HepG2 (cell line): ENCODE results near the gene TRMT2A. TPM values are rescaled to one million over a fixed set of nuclear protein-coding genes. Genes with fewer than 3 reads are reported as not detected.

Experiments
- HES4 ChIP-seq: sonication (generic); formaldehyde crosslinking; IDR thresholded peaks from 2 replicates; pipeline ENCODE4 v1.9.0; 2021; ENCODE audit warnings: mild to moderate bottlenecking, missing genetic modification reagents, borderline replicate concordance
- KDM5B ChIP-seq: sonication (generic); formaldehyde crosslinking; IDR thresholded peaks from 2 replicates; pipeline ENCODE4 v1.4.0; 2020; ENCODE audit warnings: missing genetic modification reagents, mild to moderate bottlenecking, borderline replicate concordance
- MXD1 ChIP-seq: sonication (generic); formaldehyde crosslinking; IDR thresholded peaks from 2 replicates; pipeline ENCODE4 v1.4.0; 2020; ENCODE audit warnings: mild to moderate bottlenecking, missing genetic modification reagents
- RXRA ChIP-seq: sonication (generic); formaldehyde crosslinking; IDR thresholded peaks from 2 replicates; pipeline ENCODE4 v1.5.1; 2020; ENCODE audit warnings: missing genetic modification reagents
- SAP130 ChIP-seq: IDR thresholded peaks from 2 replicates; pipeline ENCODE4 v1.6.1; 2016; ENCODE audit warnings: low read depth
- ZFP37 ChIP-seq: sonication (generic); formaldehyde crosslinking; IDR thresholded peaks from 2 replicates; pipeline ENCODE4 v1.4.0; 2020; ENCODE audit warnings: missing genetic modification reagents, borderline replicate concordance
- ZFY ChIP-seq: sonication (generic); formaldehyde crosslinking; IDR thresholded peaks from 2 replicates; pipeline ENCODE4 v1.4.0; 2020; ENCODE audit warnings: missing genetic modification reagents
- ZHX2 ChIP-seq, 2 experiments: sonication (generic) in 1 of 2; formaldehyde crosslinking in 1 of 2; IDR thresholded peaks; 2 replicates each; pipeline versions ENCODE4 v1.6.1 to v1.9.0; 2014 to 2022; ENCODE audit warnings: antibody characterized with exemption in 1 of 2, borderline replicate concordance in 1 of 2, inconsistent platforms in 1 of 2, low read depth in 1 of 2, missing genetic modification reagents in 1 of 2
- ZNF552 ChIP-seq: sonication (generic); formaldehyde crosslinking; IDR thresholded peaks from 2 replicates; pipeline ENCODE4 v1.9.0; 2022; ENCODE audit warnings: missing genetic modification reagents, mild to moderate bottlenecking, borderline replicate concordance
- ZNF609 ChIP-seq: sonication (generic); formaldehyde crosslinking; IDR thresholded peaks from 2 replicates; pipeline ENCODE4 v1.4.0; 2020; ENCODE audit warnings: mild to moderate bottlenecking, missing genetic modification reagents, borderline replicate concordance
- ZNF687 ChIP-seq: sonication (generic); formaldehyde crosslinking; IDR thresholded peaks from 2 replicates; pipeline ENCODE4 v1.5.1; 2020; ENCODE audit warnings: mild to moderate bottlenecking, missing genetic modification reagents, moderate library complexity
- polyA plus RNA-seq, 8 experiments: library from polyadenylated mRNA; depleted of rRNA in 3 of 8; stranded (reverse) in 7 of 8; unstranded in 1 of 8; fragments of >200 nt; fragmentation: Illumina TruSeq in 4 of 8; extraction: Trizol in 4 of 8; gene quantifications; 2 replicates each; pipeline versions ENCODE4 v1.2.1 to v1.2.3, GENCODE V29; 2011 to 2016; ENCODE audit warnings: low read depth in 4 of 8, missing spikeins in 1 of 8, mixed read lengths in 1 of 8; ENCODE audit not compliant: insufficient read depth in 1 of 8
- total RNA-seq, 5 experiments: library from RNA; depleted of rRNA; stranded (reverse); fragments of >200 nt; fragmentation: Illumina TruSeq; extraction: Trizol; gene quantifications; 2 replicates each; pipeline ENCODE4 v1.2.3, GENCODE V29; 2016; ENCODE audit warnings: low read depth in 1 of 5

Gene TRMT2A
- total and polyA plus RNA-seq, 2 of the 13 experiments (the other 11 are each of a cell fraction or from before 2014, with no cell fraction given) = 24.0 to 30.3 TPM

- TF ChIP-seq ZNF609 (CRISPR knock-in tag) (no peak), MXD1 (peak; percentile 19; the same call in 1 of the 2 replicates), ZHX2 (IDR thresholded peaks at IDR 0.05; ENCODE audit: low read depth) (no peak), ZHX2 (CRISPR knock-in tag; IDR thresholded peaks at IDR 0.05; ENCODE audit: borderline replicate concordance) (no peak), ZFP37 (no peak), SAP130 (CRISPR knock-in tag) (0 out of 2 replicates have a peak, but pooled peaks have one; percentile 9), ZFY (CRISPR knock-in tag) (peak; percentile 61), KDM5B (peak; percentile 49; the same call in 1 of the 2 replicates), ZNF687 (CRISPR knock-in tag) (peak; percentile 89), ZNF552 (no peak), RXRA (peak; percentile 20; the same call in 1 of the 2 replicates), HES4 (0 out of 2 replicates have a peak, but pooled peaks have one; percentile 67)
These were observed 15.0 kb upstream of the TRMT2A start (continued) for GRCh38 chr22:20131859-20132685.
